H1 (cell line): Measurements from ENCODE around the gene A3GALT2. TPM values are rescaled to one million over a fixed set of nuclear protein-coding genes. Genes with fewer than 3 reads are reported as not detected.

Source experiments
- CTCF ChIA-PET: fragments of 300-600 bp; sonication (Branson Sonifier 250); formaldehyde crosslinking; loops from one replicate; lab custom pipeline; 2021; ENCODE audit not compliant: partially characterized antibody; lab: Charles Lee
- POLR2A ChIA-PET: fragments of 300-600 bp; sonication (Branson Sonifier 250); formaldehyde crosslinking; loops from one replicate; lab custom pipeline; 2021; ENCODE audit warnings: inconsistent platforms; ENCODE audit not compliant: partially characterized antibody; lab: Charles Lee
- DNase-seq, 2 experiments: peaks; one replicate each; pipeline versions ENCODE4 v3.0.0 to v3.0.0-alpha.2; 2010 to 2022; ENCODE audit warnings: low spot score in 2 of 2, low read depth in 1 of 2, mixed read lengths in 1 of 2
- FAIRE-seq: peaks from 2 replicates; lab custom pipeline; 2011; peaks lifted over from hg19 to GRCh38; lab: Jason Lieb, UNC
- H2AFZ ChIP-seq: 2 replicates; pipeline ENCODE4 v1.8.1; 2012; ENCODE audit warnings: low read length, inconsistent platforms
- H2AK5ac ChIP-seq: 2 replicates; pipeline ENCODE4 v1.6.1; 2013; ENCODE audit warnings: low read depth, low read length
- H2BK120ac ChIP-seq: replicated peaks from 2 replicates; pipeline ENCODE3; 2013; ENCODE audit warnings: low read depth, low read length, inconsistent platforms
- H2BK12ac ChIP-seq: 2 replicates; pipeline ENCODE4 v1.6.1; 2013; ENCODE audit warnings: low read depth, low read length
- H2BK15ac ChIP-seq: 2 replicates; pipeline ENCODE4 v1.6.1; 2013; ENCODE audit warnings: low read length
- H2BK20ac ChIP-seq: 2 replicates; pipeline ENCODE4 v1.6.1; 2013; ENCODE audit warnings: low read length
- H2BK5ac ChIP-seq: 2 replicates; pipeline ENCODE4 v1.6.1; 2013; ENCODE audit warnings: low read depth, low read length
- H3K14ac ChIP-seq: 2 replicates; pipeline ENCODE4 v1.6.1; 2013; ENCODE audit warnings: inconsistent platforms; ENCODE audit not compliant: insufficient read length
- H3K18ac ChIP-seq: 2 replicates; pipeline ENCODE4 v1.6.1; 2013; ENCODE audit warnings: low read length; ENCODE audit errors: extremely low read depth
- H3K23ac ChIP-seq: 2 replicates; pipeline ENCODE4 v1.6.1; 2013; ENCODE audit warnings: inconsistent platforms; ENCODE audit not compliant: insufficient read length
- H3K23me2 ChIP-seq: 2 replicates; pipeline ENCODE4 v1.6.1; 2013; ENCODE audit warnings: low read depth, low read length
- H3K27ac ChIP-seq: 2 replicates; pipeline ENCODE4 v1.6.1; 2011; ENCODE audit warnings: low read depth, low read length, inconsistent platforms
- H3K27me3 ChIP-seq, 4 experiments: replicated peaks in 1 of 4; 1 replicate in 1 of 4; 2 replicates in 3 of 4; pipeline versions ENCODE4 v1.6.1 to v1.8.1; 2011 to 2013; ENCODE audit warnings: low read length in 3 of 4, mild to moderate bottlenecking in 3 of 4, inconsistent platforms in 2 of 4, mixed read lengths in 2 of 4, moderate library complexity in 1 of 4; ENCODE audit not compliant: control insufficient read depth in 3 of 4, insufficient read depth in 3 of 4; ENCODE audit errors: extremely low read depth in 1 of 4
- H3K36me3 ChIP-seq, 4 experiments: 2 replicates each; pipeline versions ENCODE4 v1.6.1 to v1.8.1; 2011 to 2013; ENCODE audit warnings: mild to moderate bottlenecking in 4 of 4, low read length in 3 of 4, moderate library complexity in 2 of 4, control low read depth in 1 of 4, inconsistent platforms in 1 of 4; ENCODE audit not compliant: insufficient read depth in 4 of 4, control insufficient read depth in 2 of 4
- H3K4ac ChIP-seq: replicated peaks from 2 replicates; pipeline ENCODE3; 2013; ENCODE audit warnings: low read length, low read depth, mixed read lengths, inconsistent platforms; ENCODE audit not compliant: insufficient read length
- H3K4me1 ChIP-seq, 4 experiments: replicated peaks in 1 of 4; 1 replicate in 1 of 4; 2 replicates in 3 of 4; pipeline versions ENCODE4 v1.6.1 to v1.8.1; 2011 to 2013; ENCODE audit warnings: low read length in 3 of 4, inconsistent platforms in 2 of 4, mixed read lengths in 1 of 4; ENCODE audit not compliant: insufficient read depth in 4 of 4, control insufficient read depth in 3 of 4
- H3K4me2 ChIP-seq, 2 experiments: 2 replicates each; pipeline versions ENCODE4 v1.6.1 to v1.8.1; 2011 to 2013; ENCODE audit warnings: low read depth in 2 of 2, low read length in 2 of 2, control low read depth in 1 of 2, inconsistent platforms in 1 of 2, mild to moderate bottlenecking in 1 of 2; ENCODE audit not compliant: insufficient read depth in 1 of 2
- H3K4me3 ChIP-seq, 4 experiments: fragments of 200-600, 300-600 bp in 1 of 4; sonication (generic), shearing (Covaris generic), sonication (Bioruptor Twin) in 1 of 4; 2 replicates each; pipeline versions ENCODE4 v1.5.1 to v1.8.1; 2011 to 2016; ENCODE audit warnings: low read length in 4 of 4, low read depth in 3 of 4, control low read depth in 2 of 4, inconsistent platforms in 2 of 4, mild to moderate bottlenecking in 2 of 4, mixed read lengths in 1 of 4, moderate library complexity in 1 of 4; ENCODE audit not compliant: insufficient read depth in 2 of 4; ENCODE audit errors: extremely low read depth in 1 of 4
- H3K56ac ChIP-seq: replicated peaks from 2 replicates; pipeline ENCODE3; 2013; ENCODE audit warnings: low read depth, mild to moderate bottlenecking, mixed read lengths, low read length, inconsistent platforms; ENCODE audit not compliant: insufficient read length
- H3K79me1 ChIP-seq: 2 replicates; pipeline ENCODE4 v1.6.1; 2013; ENCODE audit warnings: low read depth, low read length, control low read depth
- H3K79me2 ChIP-seq, 2 experiments: 2 replicates each; pipeline versions ENCODE4 v1.6.1 to v1.8.1; 2012 to 2013; ENCODE audit warnings: low read length in 2 of 2, mild to moderate bottlenecking in 2 of 2, inconsistent platforms in 1 of 2; ENCODE audit not compliant: insufficient read depth in 2 of 2, control insufficient read depth in 1 of 2
- H3K9ac ChIP-seq, 4 experiments: replicated peaks in 1 of 4; 1 replicate in 1 of 4; 2 replicates in 3 of 4; pipeline versions ENCODE4 v1.6.1 to v1.8.1; 2011 to 2013; ENCODE audit warnings: low read depth in 3 of 4, low read length in 3 of 4, control low read depth in 2 of 4, mild to moderate bottlenecking in 2 of 4, moderate library complexity in 2 of 4, inconsistent platforms in 1 of 4; ENCODE audit errors: extremely low read depth in 1 of 4
- H3K9me3 ChIP-seq, 2 experiments: 2 replicates each; pipeline versions ENCODE4 v1.6.1 to v1.8.1; 2012 to 2013; ENCODE audit warnings: mild to moderate bottlenecking in 2 of 2, moderate library complexity in 2 of 2, control low read depth in 1 of 2, inconsistent platforms in 1 of 2, low read depth in 1 of 2, low read length in 1 of 2, mixed read lengths in 1 of 2; ENCODE audit not compliant: insufficient read depth in 2 of 2
- H4K20me1 ChIP-seq, 2 experiments: replicated peaks in 1 of 2; 2 replicates each; pipeline versions ENCODE3 to v1.8.1; 2011 to 2013; ENCODE audit warnings: inconsistent platforms in 2 of 2, low read length in 2 of 2, mild to moderate bottlenecking in 1 of 2; ENCODE audit not compliant: insufficient read depth in 2 of 2, control insufficient read depth in 1 of 2
- H4K5ac ChIP-seq: 2 replicates; pipeline ENCODE4 v1.6.1; 2013; ENCODE audit warnings: low read length, low read depth, mixed read lengths, inconsistent platforms; ENCODE audit not compliant: insufficient read length
- H4K8ac ChIP-seq: 2 replicates; pipeline ENCODE4 v1.8.0; 2013; ENCODE audit warnings: mild to moderate bottlenecking, moderate library complexity, low read length, inconsistent platforms; ENCODE audit not compliant: insufficient read depth; ENCODE audit errors: extremely low read depth
- H4K91ac ChIP-seq: replicated peaks from 2 replicates; pipeline ENCODE3; 2013; ENCODE audit warnings: low read length, mixed read lengths, inconsistent platforms; ENCODE audit not compliant: insufficient read length
- BRCA1 ChIP-seq: IDR thresholded peaks from 2 replicates; pipeline ENCODE4 v1.6.1; 2012; ENCODE audit warnings: low read depth, low read length, improper control_type of control experiment
- EZH2 ChIP-seq: fragments of 200-600 bp; sonication (generic); IDR thresholded peaks from 2 replicates; pipeline ENCODE4 v1.7.1; 2012; ENCODE audit warnings: low read depth, mild to moderate bottlenecking, moderate library complexity, low read length, inconsistent platforms; ENCODE audit not compliant: severe bottlenecking
- GTF2F1 ChIP-seq: IDR thresholded peaks from 2 replicates; pipeline ENCODE4 v1.6.1; 2012; ENCODE audit warnings: low read depth, low read length, improper control_type of control experiment, borderline replicate concordance
- ZNF274 ChIP-seq: IDR thresholded peaks from 2 replicates; pipeline ENCODE4 v1.7.0; 2012; ENCODE audit warnings: low read length, borderline replicate concordance; ENCODE audit errors: extremely low read depth
- WGBS, 2 experiments: shearing (Covaris generic) in 1 of 2; methylation state at CpG; one replicate each; pipeline versions ENCODE4 v1.1.6 to v1.1.7; 2013 to 2015; ENCODE audit warnings: low lambda C conversion rate in 2 of 2, mixed read lengths in 2 of 2, inconsistent platforms in 1 of 2, low coverage in 1 of 2, missing lambda C conversion rate in 1 of 2; ENCODE audit not compliant: insufficient replicate concordance in 2 of 2, insufficient coverage in 1 of 2, insufficient read length in 1 of 2; ENCODE audit errors: extremely low coverage in 1 of 2, missing lambda C conversion rate in 1 of 2; 5-methylcytosine and 5-hydroxymethylcytosine counted together
- polyA plus RNA-seq, 7 experiments: library from polyadenylated mRNA; depleted of rRNA in 3 of 7; stranded (reverse) in 5 of 7; unstranded in 2 of 7; fragments of >200 nt in 5 of 7; fragments of 200-250 nt in 2 of 7; gene quantifications; 1 replicate in 5 of 7; 2 replicates in 1 of 7; 4 replicates in 1 of 7; pipeline versions ENCODE4 v1.2.1 to v1.2.3, GENCODE V29; 2011 to 2013; ENCODE audit warnings: missing spikeins in 2 of 7, mixed read lengths in 2 of 7
- total RNA-seq: library from RNA; stranded (reverse); fragmentation: NEBNext Ultra II Directional; extraction: Animal tissue kit (Norgen Biotek cat#: 25700); gene quantifications from 2 replicates; pipeline ENCODE4 v1.2.1, GENCODE V29; 2021
- TF ChIP-seq, protein P1 (sequence below): IDR thresholded peaks from 2 replicates; pipeline ENCODE4 v1.6.1; 2011; ENCODE audit warnings: low read length, improper control_type of control experiment

The A3GALT2 gene
- total and polyA plus RNA-seq, 2 of the 8 experiments (the other 6 are each of a cell fraction or from before 2014, with no cell fraction given), result not detected

DNA sequence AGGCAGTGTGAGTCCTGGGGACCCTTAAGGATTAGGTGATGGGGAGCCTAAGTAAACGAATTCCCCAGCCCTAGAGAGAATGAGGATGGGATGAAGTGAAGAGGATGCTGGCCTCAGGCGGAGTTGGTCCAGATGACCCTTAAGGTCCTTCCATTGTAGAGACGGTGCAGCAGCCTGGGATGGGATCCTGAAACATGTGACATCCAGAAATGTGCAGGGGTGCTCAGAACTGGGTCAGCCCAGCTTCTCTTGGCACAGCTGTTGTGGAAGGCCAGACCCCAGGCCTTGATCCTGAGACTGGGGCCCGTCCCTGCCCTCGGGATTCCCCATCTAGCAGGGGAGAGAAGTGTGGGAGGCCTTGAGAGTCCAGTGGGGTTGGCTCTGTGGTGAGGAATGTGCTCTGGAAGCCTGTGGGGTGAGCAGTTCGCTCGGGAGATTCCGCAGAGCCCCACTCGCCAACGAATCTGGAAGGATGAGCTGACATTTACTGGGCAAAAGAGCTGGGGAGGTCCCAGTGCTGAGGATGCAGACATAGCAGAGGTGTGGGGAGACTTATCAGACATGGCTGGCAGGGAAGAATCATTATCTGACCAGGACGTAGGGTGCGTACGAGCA, 28.1 kb downstream of the A3GALT2 start:
- H4K5ac ChIP-seq, result no peak overlapping the region
- H2AK5ac ChIP-seq, result no peak overlapping the region
- no peak overlapping the region for H3K4ac ChIP-seq
- peaks cover 0 to 9% (median 5%) of the 10 kb centered on the region in 4 experiments; a peak in 6 of 8 replicates for H3K36me3 ChIP-seq
- H3K4me2 ChIP-seq, result no peak overlapping the region
- no peak overlapping the region for H3K9ac ChIP-seq
- H4K8ac ChIP-seq, result no peak overlapping the region
- no peak overlapping the region for H3K4me3 ChIP-seq
- no peak for FAIRE-seq
- no peaks in the 10 kb centered on the region for H3K27me3 ChIP-seq
- peaks cover 0 to 3% (median 0%) of the 10 kb centered on the region in 4 experiments; a peak in 1 of 7 replicates for H3K4me1 ChIP-seq
- ChIA-PET CTCF (interaction anchor here (0.6 to 7.8 kb wide), 7 partner anchors 19 to 207 kb away, joined by 3 to 180 read pairs (median 3); no protein-coding TSS in a partner anchor), POLR2A (no interaction called here)
- H3K56ac ChIP-seq, result no peak overlapping the region
- H2BK20ac ChIP-seq, result no peak overlapping the region
- 0 out of 2 replicates have a peak, but pooled peaks cover 3% of the 10 kb centered on the region for H3K79me1 ChIP-seq
- H2BK12ac ChIP-seq, result no peak overlapping the region
- no peak overlapping the region for H3K23ac ChIP-seq
- H2BK15ac ChIP-seq, result no peak overlapping the region
- TF ChIP-seq GTF2F1, result no peak
- TF ChIP-seq, protein P1, sequence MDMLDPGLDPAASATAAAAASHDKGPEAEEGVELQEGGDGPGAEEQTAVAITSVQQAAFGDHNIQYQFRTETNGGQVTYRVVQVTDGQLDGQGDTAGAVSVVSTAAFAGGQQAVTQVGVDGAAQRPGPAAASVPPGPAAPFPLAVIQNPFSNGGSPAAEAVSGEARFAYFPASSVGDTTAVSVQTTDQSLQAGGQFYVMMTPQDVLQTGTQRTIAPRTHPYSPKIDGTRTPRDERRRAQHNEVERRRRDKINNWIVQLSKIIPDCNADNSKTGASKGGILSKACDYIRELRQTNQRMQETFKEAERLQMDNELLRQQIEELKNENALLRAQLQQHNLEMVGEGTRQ, result no peak
- no peak for TF ChIP-seq BRCA1
- TF ChIP-seq ZNF274, result no peak
- no peak for TF ChIP-seq EZH2
- no peak overlapping the region for H3K18ac ChIP-seq
- H3K27ac ChIP-seq, result no peak overlapping the region
- no peaks in the 10 kb centered on the region for H3K9me3 ChIP-seq
- no peaks in the 10 kb centered on the region for H3K79me2 ChIP-seq
- no peak overlapping the region for H2AFZ ChIP-seq
- H3K14ac ChIP-seq, result no peak overlapping the region
- no peak overlapping the region for H4K91ac ChIP-seq
- no peak overlapping the region for H2BK120ac ChIP-seq
- H2BK5ac ChIP-seq, result no peak overlapping the region
- no peaks in the 10 kb centered on the region for H3K23me2 ChIP-seq
- peaks cover 2 to 4% of the 10 kb centered on the region in 2 experiments for H4K20me1 ChIP-seq
- 83% methylated on average over 13 of the region's 13 CpGs; no CpG with 5 or more reads in 1 of the 2 experiments for WGBS, 2 experiments
- no peak for DNase-seq
